Mesodermal cell (in vitro differentiated cells): ENCODE data around the gene TAS2R7. TPM values are rescaled to one million over a fixed set of nuclear protein-coding genes. Genes with fewer than 3 reads are reported as not detected.

Experiments used
- H3K27ac ChIP-seq: 2 replicates; pipeline ENCODE4 v1.7.0; 2013; ENCODE audit warnings: mild to moderate bottlenecking, low read depth, low read length, moderate library complexity; ENCODE audit not compliant: severe bottlenecking
- H3K36me3 ChIP-seq: 2 replicates; pipeline ENCODE4 v1.7.1; 2013; ENCODE audit warnings: mild to moderate bottlenecking, low read length, moderate library complexity; ENCODE audit not compliant: control insufficient read depth, insufficient read depth
- H3K4me1 ChIP-seq: one replicate; pipeline ENCODE4 v1.7.1; 2013; ENCODE audit warnings: mild to moderate bottlenecking, low read length; ENCODE audit not compliant: insufficient read depth, control insufficient read depth, poor library complexity, severe bottlenecking
- H3K4me3 ChIP-seq: 2 replicates; pipeline ENCODE4 v1.7.0; 2013; ENCODE audit warnings: low read length, control low read depth, mild to moderate bottlenecking; ENCODE audit not compliant: insufficient read depth, poor library complexity, severe bottlenecking; ENCODE audit errors: extremely low read depth
- H3K9me3 ChIP-seq: 2 replicates; pipeline ENCODE4 v1.7.1; 2013; ENCODE audit warnings: mild to moderate bottlenecking, low read length, moderate library complexity; ENCODE audit not compliant: control insufficient read depth
- WGBS, 2 experiments: methylation state at CpG; one replicate each; pipeline ENCODE4 v1.1.5; 2013; ENCODE audit warnings: missing lambda C conversion rate in 2 of 2; ENCODE audit not compliant: insufficient coverage in 2 of 2; 5-methylcytosine and 5-hydroxymethylcytosine counted together
- polyA plus RNA-seq, 2 experiments: library from polyadenylated mRNA; stranded (reverse); fragments of 50-300 nt; gene quantifications; one replicate each; pipeline ENCODE4 v1.2.3, GENCODE V29; 2013

Gene TAS2R7, protein sequence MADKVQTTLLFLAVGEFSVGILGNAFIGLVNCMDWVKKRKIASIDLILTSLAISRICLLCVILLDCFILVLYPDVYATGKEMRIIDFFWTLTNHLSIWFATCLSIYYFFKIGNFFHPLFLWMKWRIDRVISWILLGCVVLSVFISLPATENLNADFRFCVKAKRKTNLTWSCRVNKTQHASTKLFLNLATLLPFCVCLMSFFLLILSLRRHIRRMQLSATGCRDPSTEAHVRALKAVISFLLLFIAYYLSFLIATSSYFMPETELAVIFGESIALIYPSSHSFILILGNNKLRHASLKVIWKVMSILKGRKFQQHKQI
- polyA plus RNA-seq (2013, experiment 1 of 2) = not detected
- not detected for polyA plus RNA-seq (2013, experiment 2 of 2)

- 58 to 86% methylated on average over 1 to 2 of the region's 4 CpGs for WGBS, 2 experiments
- Histone ChIP-seq H3K4me3 (no peak within 1 kb of the TSS), H3K4me1 (no peaks in the 10 kb centered on the region), H3K27ac (no peak within 1 kb of the TSS), H3K36me3 (no peaks in the 10 kb centered on the region), H3K9me3 (no peaks in the 10 kb centered on the region)
Observed at GRCh38 chr12:10802587-10802986, at the start of gene TAS2R7. Gene TAS2R7, minus strand, starts transcription at chr12:10802627. Its CDS starts 57 bp downstream, at chr12:10802570.

GRCh38 chr12:10851243-10851858, 48.9 kb upstream of the TAS2R7 start:
- H3K4me3 ChIP-seq = no peak overlapping the region
- WGBS, 2 experiments = 85 to 93% methylated on average over 2 to 3 of the region's 4 CpGs
- H3K9me3 ChIP-seq = peaks cover 15% of the 10 kb centered on the region
- H3K27ac ChIP-seq = no peak overlapping the region
- no peaks in the 10 kb centered on the region for H3K4me1 ChIP-seq
- H3K36me3 ChIP-seq = peaks cover 9% of the 10 kb centered on the region

- no peaks in the 10 kb centered on the region for H3K4me1 ChIP-seq
- no peak within 1 kb of the TSS for H3K27ac ChIP-seq
- 93 to 100% methylated on average over 1 of the region's 4 CpGs for WGBS, 2 experiments
- no peaks in the 10 kb centered on the region for H3K9me3 ChIP-seq
- H3K4me3 ChIP-seq = no peak within 1 kb of the TSS
- no peaks in the 10 kb centered on the region for H3K36me3 ChIP-seq
Observed at GRCh38 chr12:10849425-10849878, 47.0 kb upstream of the TAS2R7 start, which contains the start of gene PRR4. Gene PRR4, minus strand, starts transcription at chr12:10849475. Its CDS starts 38 bp downstream, at chr12:10849437.

DNA sequence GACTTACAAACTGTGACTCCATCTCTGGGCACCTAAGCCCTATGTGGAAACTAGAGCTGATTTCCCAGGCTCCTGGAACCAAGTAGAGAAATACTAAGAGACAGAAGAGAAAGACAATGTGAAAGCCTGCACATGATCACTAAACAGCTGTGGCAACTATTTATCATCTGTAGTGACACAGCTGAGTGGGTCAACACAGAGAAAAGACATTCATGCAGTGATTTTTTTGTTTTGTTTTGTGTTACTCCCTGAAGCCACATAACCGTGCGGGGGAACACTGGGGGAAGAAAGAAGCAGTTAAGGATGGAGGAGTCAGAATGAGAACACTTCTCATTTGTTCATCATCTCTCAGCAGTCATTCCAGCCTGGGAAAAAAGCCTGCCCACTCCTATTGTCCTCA, 45.3 kb upstream of the TAS2R7 start:
- Histone ChIP-seq H3K4me3 (no peak overlapping the region), H3K4me1 (no peaks in the 10 kb centered on the region), H3K27ac (no peak overlapping the region), H3K36me3 (no peaks in the 10 kb centered on the region), H3K9me3 (no peaks in the 10 kb centered on the region)
- WGBS, 2 experiments = no CpG with 5 or more reads among the region's 2 CpGs

GRCh38 chr12:10842862-10843261, 40.4 kb upstream of the TAS2R7 start:
- 100% methylated on average over 1 of the region's 2 CpGs; no CpG with 5 or more reads in 1 of the 2 experiments for WGBS, 2 experiments
- no peaks in the 10 kb centered on the region for H3K4me1 ChIP-seq
- H3K27ac ChIP-seq = no peak overlapping the region

GRCh38 chr12:10838461-10838860, 36.0 kb upstream of the TAS2R7 start:
- WGBS, 2 experiments = 100% methylated on average over 1 of the region's 3 CpGs; no CpG with 5 or more reads in 1 of the 2 experiments
- Histone ChIP-seq H3K4me1 (no peaks in the 10 kb centered on the region), H3K36me3 (no peaks in the 10 kb centered on the region), H3K4me3 (no peak overlapping the region), H3K27ac (no peak overlapping the region), H3K9me3 (peaks cover 6% of the 10 kb centered on the region)

More at GRCh38 chr12:10842862-10843261, 40.4 kb upstream of the TAS2R7 start:
- Histone ChIP-seq H3K9me3 (no peaks in the 10 kb centered on the region), H3K4me3 (no peak overlapping the region), H3K36me3 (no peaks in the 10 kb centered on the region)

- Histone ChIP-seq H3K36me3 (no peaks in the 10 kb centered on the region), H3K27ac (no peak overlapping the region), H3K9me3 (no peaks in the 10 kb centered on the region), H3K4me1 (peaks cover 1% of the 10 kb centered on the region), H3K4me3 (no peak overlapping the region)
- 83 to 100% methylated on average over 1 of the region's 1 CpG for WGBS, 2 experiments
Observed at GRCh38 chr12:10829994-10830393, 27.6 kb upstream of the TAS2R7 start.

DNA sequence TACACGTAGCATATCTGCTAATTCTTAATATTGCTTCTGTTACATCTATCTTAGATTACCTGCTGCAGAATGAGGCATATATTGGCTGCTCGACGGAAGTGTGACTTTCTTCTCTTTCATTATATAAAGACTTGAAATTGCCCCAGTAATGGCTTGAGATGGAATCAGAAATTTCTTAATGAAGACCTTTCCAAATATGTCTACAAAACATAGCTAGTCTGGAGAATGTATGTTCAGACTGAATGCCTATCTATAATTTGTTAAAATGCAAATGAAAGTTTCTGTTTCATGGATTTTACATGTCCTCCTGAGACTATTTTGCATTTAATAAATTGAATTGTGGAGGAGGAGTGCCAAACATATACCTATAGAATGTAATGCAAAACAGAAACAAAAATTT, 23.8 kb upstream of the TAS2R7 start, which contains the start of gene TAS2R10:
Gene TAS2R10 (minus strand): TSS at position 101 of the 400 bp plus-strand sequence. CDS start 89 bp downstream, at position 12.
- Histone ChIP-seq H3K36me3 (no peaks in the 10 kb centered on the region), H3K9me3 (no peaks in the 10 kb centered on the region), H3K4me1 (peaks cover 4% of the 10 kb centered on the region), H3K27ac (no peak within 1 kb of the TSS), H3K4me3 (no peak within 1 kb of the TSS)
- WGBS, 2 experiments = no CpG with 5 or more reads among the region's 3 CpGs

GRCh38 chr12:10824957-10825356, 22.5 kb upstream of the TAS2R7 start:
- Histone ChIP-seq H3K36me3 (no peaks in the 10 kb centered on the region), H3K4me1 (peaks cover 4% of the 10 kb centered on the region), H3K9me3 (no peaks in the 10 kb centered on the region), H3K4me3 (no peak overlapping the region), H3K27ac (no peak overlapping the region)
- 60 to 78% methylated on average over 1 to 3 of the region's 3 CpGs for WGBS, 2 experiments

GRCh38 chr12:10811883-10812536, 9.6 kb upstream of the TAS2R7 start:
- H3K36me3 ChIP-seq = no peaks in the 10 kb centered on the region
- no peak overlapping the region for H3K27ac ChIP-seq
- no CpG with 5 or more reads among the region's 3 CpGs for WGBS, 2 experiments
- no peak overlapping the region for H3K4me3 ChIP-seq
- H3K4me1 ChIP-seq = no peaks in the 10 kb centered on the region
- no peaks in the 10 kb centered on the region for H3K9me3 ChIP-seq
